ENCODE data around the gene RNU7-1. TPM values are rescaled to one million over a fixed set of nuclear protein-coding genes. Genes with fewer than 3 reads are reported as not detected.
A peak's percentile ranks its signal among the peaks of the same experiment; 100 is the strongest.

The RNU7-1 gene
- polyA plus RNA-seq (2011; rRNA removed) (not detected in 2 replicates), polyA minus RNA-seq (2011; rRNA and poly(A)+ RNA removed) (not detected in 2 replicates)

DNA sequence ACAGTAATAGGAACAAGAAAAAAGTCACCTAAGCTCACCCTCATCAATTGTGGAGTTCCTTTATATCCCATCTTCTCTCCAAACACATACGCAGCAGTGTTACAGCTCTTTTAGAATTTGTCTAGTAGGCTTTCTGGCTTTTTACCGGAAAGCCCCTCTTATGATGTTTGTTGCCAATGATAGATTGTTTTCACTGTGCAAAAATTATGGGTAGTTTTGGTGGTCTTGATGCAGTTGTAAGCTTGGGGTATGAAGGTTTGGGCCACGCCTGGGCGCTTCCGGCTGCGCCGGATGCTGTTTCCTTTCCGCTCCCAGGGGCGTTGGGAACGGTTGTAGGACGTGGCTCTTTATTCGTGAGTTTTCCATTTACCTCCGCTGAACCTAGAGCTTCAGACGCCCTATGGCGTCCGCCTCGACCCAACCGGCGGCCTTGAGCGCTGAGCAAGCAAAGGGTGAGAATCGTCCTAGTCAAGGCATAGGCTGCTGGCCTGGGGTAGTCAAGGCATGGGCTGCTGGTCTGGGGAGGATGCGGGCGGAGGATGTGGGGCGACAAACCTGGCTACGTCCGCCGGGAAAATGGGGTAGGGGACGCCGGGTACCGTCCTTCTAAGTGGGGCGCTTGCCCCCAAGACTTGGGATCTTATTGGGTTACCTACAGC, at the start of gene RNU7-1, which contains the start of gene C12orf57:
RNU7-1 (plus strand) TSS at position 95 of the 659 bp plus-strand sequence.
C12orf57 (plus strand) TSS at position 301 of the 659 bp plus-strand sequence; CDS start at position 401, 100 bp downstream.
- ChIA-PET POLR2A (interaction anchor here (0.5 to 1.1 kb wide), 6 partner anchors 10 to 993 kb away, joined by 3 to 13 read pairs (median 6); no protein-coding TSS in a partner anchor), CTCF (interaction anchor here (0.6 to 6.5 kb wide), 27 partner anchors 9 to 197 kb away, joined by 3 to 65 read pairs (median 6); partner anchors contain the start of genes C1RL, C1S, LPCAT3 and SPSB2)

GRCh38 chr12:6894321-6894720, 49.3 kb upstream of the RNU7-1 start:
- POLR2A ChIA-PET, result no interaction called here
- CTCF ChIA-PET, result interaction anchor here (1.1 to 1.4 kb wide), 2 partner anchors 22 to 32 kb away, joined by 4 to 5 read pairs; partner anchors contain the start of gene SPSB2
- DNase-seq (ENCODE audit: low read depth), result no peak
- no peaks in the 10 kb centered on the region for H3K27me3 ChIP-seq (ENCODE audit: control insufficient read depth, insufficient read depth, low read length)
- H3K36me3 ChIP-seq (ENCODE audit: control insufficient read depth, insufficient read depth, low read length), result no peaks in the 10 kb centered on the region
- TF ChIP-seq, protein P1, sequence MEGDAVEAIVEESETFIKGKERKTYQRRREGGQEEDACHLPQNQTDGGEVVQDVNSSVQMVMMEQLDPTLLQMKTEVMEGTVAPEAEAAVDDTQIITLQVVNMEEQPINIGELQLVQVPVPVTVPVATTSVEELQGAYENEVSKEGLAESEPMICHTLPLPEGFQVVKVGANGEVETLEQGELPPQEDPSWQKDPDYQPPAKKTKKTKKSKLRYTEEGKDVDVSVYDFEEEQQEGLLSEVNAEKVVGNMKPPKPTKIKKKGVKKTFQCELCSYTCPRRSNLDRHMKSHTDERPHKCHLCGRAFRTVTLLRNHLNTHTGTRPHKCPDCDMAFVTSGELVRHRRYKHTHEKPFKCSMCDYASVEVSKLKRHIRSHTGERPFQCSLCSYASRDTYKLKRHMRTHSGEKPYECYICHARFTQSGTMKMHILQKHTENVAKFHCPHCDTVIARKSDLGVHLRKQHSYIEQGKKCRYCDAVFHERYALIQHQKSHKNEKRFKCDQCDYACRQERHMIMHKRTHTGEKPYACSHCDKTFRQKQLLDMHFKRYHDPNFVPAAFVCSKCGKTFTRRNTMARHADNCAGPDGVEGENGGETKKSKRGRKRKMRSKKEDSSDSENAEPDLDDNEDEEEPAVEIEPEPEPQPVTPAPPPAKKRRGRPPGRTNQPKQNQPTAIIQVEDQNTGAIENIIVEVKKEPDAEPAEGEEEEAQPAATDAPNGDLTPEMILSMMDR (IDR thresholded peaks at IDR 0.05; ENCODE audit: insufficient read depth, low read depth, low read length), result no peak
- no peak overlapping the region for H3K4me3 ChIP-seq (ENCODE audit: low read depth, low read length)

More for the DNA sequence above, at the start of gene RNU7-1, which contains the start of gene C12orf57:
- Histone ChIP-seq H3K4me3 (ENCODE audit: low read depth, low read length) (peak within 1 kb of the TSS; percentile 67), H3K27me3 (ENCODE audit: control insufficient read depth, insufficient read depth, low read length) (no peaks in the 10 kb centered on the region), H3K36me3 (ENCODE audit: control insufficient read depth, insufficient read depth, low read length) (peaks cover 24% of the 10 kb centered on the region)
- peak; percentile 62 for DNase-seq (ENCODE audit: low read depth)
- TF ChIP-seq, protein P1 (IDR thresholded peaks at IDR 0.05; ENCODE audit: insufficient read depth, low read depth, low read length), result no peak

DNA sequence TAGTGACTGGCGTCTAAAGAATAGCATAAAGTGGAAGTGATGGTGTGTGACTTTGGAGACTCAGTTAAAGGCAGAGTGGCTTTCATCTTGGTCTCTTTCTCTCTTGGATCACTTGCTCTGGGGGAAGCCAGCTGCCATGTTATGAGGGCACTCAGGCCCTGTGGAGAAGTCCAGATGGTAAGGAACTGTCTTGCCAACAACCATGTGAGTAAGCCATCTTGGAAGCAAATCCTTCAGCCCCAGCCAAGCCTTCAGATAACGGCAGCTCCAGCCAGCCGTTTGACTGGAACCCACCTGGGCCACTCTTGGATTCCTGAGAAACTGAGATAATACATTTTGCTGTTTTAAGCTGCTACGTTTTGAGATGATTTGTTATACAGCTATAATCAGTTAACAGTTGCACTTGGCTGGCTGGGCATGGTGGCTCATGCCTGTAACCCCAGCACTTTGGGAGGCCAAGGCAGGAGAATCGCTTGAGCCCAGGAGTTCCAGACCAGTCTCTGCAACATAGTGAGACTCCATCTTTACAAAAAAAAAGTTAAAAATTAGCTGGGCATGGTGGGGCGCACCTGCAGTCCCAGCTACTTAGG, 46.7 kb upstream of the RNU7-1 start:
- DNase-seq (ENCODE audit: low read depth), result no peak
- H3K4me3 ChIP-seq (ENCODE audit: low read depth, low read length), result no peak overlapping the region
- CTCF ChIA-PET, result interaction anchor here (1.0 to 1.1 kb wide), 2 partner anchors 16 to 27 kb away, joined by 3 to 4 read pairs; no protein-coding TSS in a partner anchor
- no peaks in the 10 kb centered on the region for H3K36me3 ChIP-seq (ENCODE audit: control insufficient read depth, insufficient read depth, low read length)
- TF ChIP-seq, protein P1 (IDR thresholded peaks at IDR 0.05; ENCODE audit: insufficient read depth, low read depth, low read length), result no peak
- H3K27me3 ChIP-seq (ENCODE audit: control insufficient read depth, insufficient read depth, low read length), result no peaks in the 10 kb centered on the region
- POLR2A ChIA-PET, result no interaction called here

DNA sequence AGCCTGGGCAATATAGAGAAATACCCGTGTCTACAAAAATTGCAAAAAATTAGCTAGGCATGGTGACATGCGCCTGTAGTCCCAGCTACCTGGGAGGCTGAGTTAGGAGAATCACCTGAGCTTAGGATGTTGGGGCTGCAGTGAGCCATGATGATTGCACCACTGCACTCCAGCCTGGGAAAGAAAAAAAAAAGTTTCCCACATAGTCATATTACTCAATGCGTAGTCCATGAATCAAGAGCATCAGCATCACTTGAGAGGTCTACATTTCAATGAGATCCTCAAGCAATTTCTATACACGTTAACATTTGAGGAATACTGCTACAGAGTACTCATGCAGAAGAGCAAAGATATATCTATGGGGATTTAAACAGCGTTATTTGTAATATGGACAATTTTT, 44.2 kb upstream of the RNU7-1 start:
- POLR2A ChIA-PET, result no interaction called here
- DNase-seq (ENCODE audit: low read depth), result no peak
- TF ChIP-seq, protein P1 (IDR thresholded peaks at IDR 0.05; ENCODE audit: insufficient read depth, low read depth, low read length), result no peak
- H3K36me3 ChIP-seq (ENCODE audit: control insufficient read depth, insufficient read depth, low read length), result no peaks in the 10 kb centered on the region
- CTCF ChIA-PET, result interaction anchor here (0.6 to 1.9 kb wide), 3 partner anchors 8 to 223 kb away, joined by 3 to 13 read pairs (median 4); partner anchors contain the start of gene SPSB2
- no peaks in the 10 kb centered on the region for H3K27me3 ChIP-seq (ENCODE audit: control insufficient read depth, insufficient read depth, low read length)
- H3K4me3 ChIP-seq (ENCODE audit: low read depth, low read length), result no peak overlapping the region

Measured in BJ (cell line).